Measurements from ENCODE around the gene SHISAL2A.
A peak's percentile ranks its signal among the peaks of the same experiment; 100 is the strongest.

The SHISAL2A gene

DNA sequence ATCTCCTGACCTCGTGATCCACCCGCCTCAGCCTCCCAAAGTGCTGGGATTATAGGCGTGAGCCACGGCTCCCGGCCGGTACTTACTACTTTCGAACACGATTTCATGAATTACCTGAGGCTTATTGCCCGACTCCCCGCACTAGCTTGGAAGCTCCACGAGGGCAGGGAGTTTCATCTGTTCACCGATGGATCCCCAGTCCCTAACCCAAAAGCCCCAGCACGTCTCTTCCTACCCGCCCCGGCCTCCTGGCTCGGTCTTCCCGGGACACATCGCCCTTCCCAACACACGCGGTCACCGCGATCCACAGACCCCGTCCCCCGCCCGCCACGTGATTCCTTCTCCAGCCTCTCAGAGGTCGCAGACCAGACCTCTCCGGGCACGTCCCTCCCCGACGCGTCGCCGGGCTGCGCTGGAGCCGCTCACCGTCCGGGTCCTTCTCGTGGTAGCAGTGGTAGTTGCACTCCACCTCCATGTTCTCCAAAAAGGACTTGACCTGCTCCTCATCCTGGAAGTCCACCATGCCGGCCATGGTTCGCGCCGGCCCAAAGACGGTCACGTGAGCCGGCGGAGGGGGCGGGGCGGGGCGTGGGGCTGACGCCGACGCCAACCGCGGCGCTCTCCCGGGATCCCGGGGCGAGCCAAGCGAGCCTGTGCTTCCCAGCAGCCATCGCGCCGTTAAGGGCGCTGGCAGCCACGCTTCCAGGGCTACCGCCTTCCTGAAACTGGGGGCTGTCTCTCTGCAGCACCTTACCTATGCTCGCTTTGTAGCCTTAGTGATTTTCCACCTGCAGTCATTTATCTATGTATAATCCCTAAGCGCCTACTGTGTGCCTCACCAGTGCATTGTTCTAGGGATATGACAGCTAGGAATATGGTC lies 65.1 kb downstream of the SHISAL2A start, which contains the start of gene COA7:
Gene COA7, minus strand, starts transcription at position 553 of the 880 bp plus-strand sequence. Its CDS starts 21 bp downstream, at position 532.
- Histone ChIP-seq H3K9me3 (ENCODE audit: control insufficient read depth, insufficient read depth, low read length) (no peaks in the 10 kb centered on the region), H3K4me1 (ENCODE audit: insufficient read depth, low read length) (no peaks in the 10 kb centered on the region), H3K9ac (ENCODE audit: low read depth, low read length) (peak within 1 kb of the TSS; percentile 98), H3K36me3 (ENCODE audit: insufficient read depth, low read length) (no peaks in the 10 kb centered on the region)

GRCh38 chr1:52702886-52703787 lies 70.2 kb downstream of the SHISAL2A start:
- Histone ChIP-seq H3K9me3 (ENCODE audit: control insufficient read depth, insufficient read depth, low read length) (no peaks in the 10 kb centered on the region), H3K9ac (ENCODE audit: low read depth, low read length) (peak overlapping the region; percentile 63)

DNA sequence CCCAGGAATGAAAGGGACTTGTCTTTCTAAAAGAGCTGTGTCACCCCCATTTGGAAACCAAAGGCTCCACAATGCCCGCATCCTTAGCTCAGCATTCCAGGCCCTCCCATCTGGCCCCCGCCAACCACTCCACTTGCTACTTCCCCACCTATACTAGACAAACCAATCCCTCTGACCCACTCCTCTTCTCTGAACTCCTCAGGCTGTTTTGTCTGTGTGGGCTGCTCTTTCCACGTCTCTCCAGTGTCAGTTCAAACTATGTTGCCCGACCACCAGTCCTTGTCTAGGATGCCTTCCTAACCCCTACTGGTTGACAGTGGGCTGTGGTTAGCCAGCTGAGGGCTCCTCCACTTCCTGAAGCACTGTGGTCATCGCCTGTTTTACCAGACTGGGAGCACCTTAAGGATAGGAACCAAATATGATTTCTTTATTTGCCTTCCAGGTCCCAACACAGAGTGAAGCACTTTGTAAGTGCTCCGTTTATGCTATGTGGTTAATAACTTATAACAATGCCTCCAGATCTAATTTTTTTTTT lies 73.2 kb downstream of the SHISAL2A start:
- H3K4me1 ChIP-seq (ENCODE audit: insufficient read depth, low read length), result peaks cover 7% of the 10 kb centered on the region; the same call in 1 of the 2 replicates
- no peak overlapping the region for H3K9ac ChIP-seq (ENCODE audit: low read depth, low read length)
- no peaks in the 10 kb centered on the region for H3K36me3 ChIP-seq (ENCODE audit: insufficient read depth, low read length)
- no peaks in the 10 kb centered on the region for H3K9me3 ChIP-seq (ENCODE audit: control insufficient read depth, insufficient read depth, low read length)

More at GRCh38 chr1:52702886-52703787, 70.2 kb downstream of the SHISAL2A start:
- no peaks in the 10 kb centered on the region for H3K36me3 ChIP-seq (ENCODE audit: insufficient read depth, low read length)
- H3K4me1 ChIP-seq (ENCODE audit: insufficient read depth, low read length), result peaks cover 7% of the 10 kb centered on the region; the same call in 1 of the 2 replicates

Measured in ES-I3 (cell line).